ENCODE results near the gene NDUFS3. TPM values are rescaled to one million over a fixed set of nuclear protein-coding genes. Genes with fewer than 3 reads are reported as not detected.
"Not testable (repeated sequence)": the region's sequence is repeated elsewhere in the genome, so short reads cannot be mapped to it uniquely, and the experiment has no call there.

NDUFS3 gene
- total and polyA plus RNA-seq, 2 of the 13 experiments (the other 11 are each of a cell fraction or from before 2014, with no cell fraction given): 151 to 184 TPM

- Histone ChIP-seq H4K20me1 (ENCODE audit: insufficient read depth, low read length) (no peaks in the 10 kb centered on the region), H3K79me2 (ENCODE audit: insufficient read depth, low read length) (no peaks in the 10 kb centered on the region), H2AFZ (ENCODE audit: low read length) (no peak overlapping the region), H3K27me3 (ENCODE audit: control insufficient read depth in 1 of 2, insufficient read depth in 2 of 2, low read length in 2 of 2) (no peaks in the 10 kb centered on the region), H3K27ac (ENCODE audit: extremely low read length, insufficient read depth, low read length) (no peak overlapping the region), H3K4me1 (ENCODE audit: insufficient read depth, low read length) (peaks cover 21% of the 10 kb centered on the region), H3K4me2 (ENCODE audit: low read depth, low read length) (no peak overlapping the region), H3K9ac (ENCODE audit: insufficient read depth, low read depth, low read length) (no peak overlapping the region), H3K36me3 (replicated peaks in 1 of 2; ENCODE audit: control insufficient read depth in 1 of 2, insufficient read depth in 2 of 2, low read length in 2 of 2) (no peaks in the 10 kb centered on the region), H3K4me3 (replicated peaks in 1 of 3; ENCODE audit: insufficient read depth in 1 of 3, low read depth in 2 of 3, low read length in 3 of 3) (no peak overlapping the region), H3K9me3 (ENCODE audit: low read length) (no peaks in the 10 kb centered on the region)
- no peak for FAIRE-seq
- POLR2A ChIA-PET: no interaction called here
- in situ Hi-C loops (cut with HindIII; ENCODE audit: extremely low pct_ligation_motif_present, low pct_unique_long_range_greater_than_20kb) (no loop called here), intact Hi-C loops (cut with micrococcal nuclease; ENCODE audit: unreplicated experiment) (no loop called here)
- CTCF ChIA-PET (ENCODE audit: low intra/inter-chr PET ratio, low total read pairs): no interaction called here
- ATAC-seq: no peak
- no peak for DNase-seq (ENCODE audit: low spot score)
- 93% methylated on average over 2 of the region's 2 CpGs for WGBS (ENCODE audit: low lambda C conversion rate)
- TF ChIP-seq, protein P1, sequence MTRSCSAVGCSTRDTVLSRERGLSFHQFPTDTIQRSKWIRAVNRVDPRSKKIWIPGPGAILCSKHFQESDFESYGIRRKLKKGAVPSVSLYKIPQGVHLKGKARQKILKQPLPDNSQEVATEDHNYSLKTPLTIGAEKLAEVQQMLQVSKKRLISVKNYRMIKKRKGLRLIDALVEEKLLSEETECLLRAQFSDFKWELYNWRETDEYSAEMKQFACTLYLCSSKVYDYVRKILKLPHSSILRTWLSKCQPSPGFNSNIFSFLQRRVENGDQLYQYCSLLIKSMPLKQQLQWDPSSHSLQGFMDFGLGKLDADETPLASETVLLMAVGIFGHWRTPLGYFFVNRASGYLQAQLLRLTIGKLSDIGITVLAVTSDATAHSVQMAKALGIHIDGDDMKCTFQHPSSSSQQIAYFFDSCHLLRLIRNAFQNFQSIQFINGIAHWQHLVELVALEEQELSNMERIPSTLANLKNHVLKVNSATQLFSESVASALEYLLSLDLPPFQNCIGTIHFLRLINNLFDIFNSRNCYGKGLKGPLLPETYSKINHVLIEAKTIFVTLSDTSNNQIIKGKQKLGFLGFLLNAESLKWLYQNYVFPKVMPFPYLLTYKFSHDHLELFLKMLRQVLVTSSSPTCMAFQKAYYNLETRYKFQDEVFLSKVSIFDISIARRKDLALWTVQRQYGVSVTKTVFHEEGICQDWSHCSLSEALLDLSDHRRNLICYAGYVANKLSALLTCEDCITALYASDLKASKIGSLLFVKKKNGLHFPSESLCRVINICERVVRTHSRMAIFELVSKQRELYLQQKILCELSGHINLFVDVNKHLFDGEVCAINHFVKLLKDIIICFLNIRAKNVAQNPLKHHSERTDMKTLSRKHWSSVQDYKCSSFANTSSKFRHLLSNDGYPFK (CRISPR knock-in tag; IDR thresholded peaks at IDR 0.05; ENCODE audit: borderline replicate concordance): no peak
- peak; percentile 30; the same call in 1 of the 2 replicates for TF ChIP-seq CEBPB (IDR thresholded peaks at IDR 0.05; ENCODE audit: borderline replicate concordance, low read depth, low read length)
- BruUV-seq (replicated peaks): no TSS peak
Measured at GRCh38 chr11:47560426-47560825, 18.4 kb upstream of the NDUFS3 start.

- H3K9ac ChIP-seq (ENCODE audit: insufficient read depth, low read depth, low read length); H3K27me3 ChIP-seq (ENCODE audit: control insufficient read depth in 1 of 2, insufficient read depth in 2 of 2, low read length in 2 of 2); BruUV-seq (replicated peaks); in situ Hi-C loops (cut with HindIII; ENCODE audit: extremely low pct_ligation_motif_present, low pct_unique_long_range_greater_than_20kb); intact Hi-C loops (cut with micrococcal nuclease; ENCODE audit: unreplicated experiment); H3K4me2 ChIP-seq (ENCODE audit: low read depth, low read length); POLR2A ChIA-PET; H3K36me3 ChIP-seq (replicated peaks in 1 of 2; ENCODE audit: control insufficient read depth in 1 of 2, insufficient read depth in 2 of 2, low read length in 2 of 2); H2AFZ ChIP-seq (ENCODE audit: low read length); H3K9me3 ChIP-seq (ENCODE audit: low read length); DNase-seq (ENCODE audit: low spot score); H3K27ac ChIP-seq (ENCODE audit: extremely low read length, insufficient read depth, low read length); ATAC-seq; H3K4me3 ChIP-seq (replicated peaks in 1 of 3; ENCODE audit: insufficient read depth in 1 of 3, low read depth in 2 of 3, low read length in 3 of 3); FAIRE-seq; H4K20me1 ChIP-seq (ENCODE audit: insufficient read depth, low read length); CTCF ChIA-PET (ENCODE audit: low intra/inter-chr PET ratio, low total read pairs): not testable (repeated sequence)
- peaks cover 23% of the 10 kb centered on the region for H3K4me1 ChIP-seq (ENCODE audit: insufficient read depth, low read length)
- WGBS (ENCODE audit: low lambda C conversion rate): 100% methylated on average over 4 of the region's 4 CpGs
- peaks cover 17% of the 10 kb centered on the region for H3K79me2 ChIP-seq (ENCODE audit: insufficient read depth, low read length)
Measured at GRCh38 chr11:47562393-47562792, 16.5 kb upstream of the NDUFS3 start.

Data from HepG2 (cell line).